Measurements from ENCODE around the gene MYOCOS. TPM values are rescaled to one million over a fixed set of nuclear protein-coding genes. Genes with fewer than 3 reads are reported as not detected.
"Not testable (repeated sequence)": the region's sequence is repeated elsewhere in the genome, so short reads cannot be mapped to it uniquely, and the experiment has no call there.

MYOCOS gene
- total RNA-seq, 1 donor = under 0.01 TPM

GRCh38 chr1:171588230-171588629 lies 33.8 kb upstream of the MYOCOS start:
- DNase-seq (ENCODE audit: low read depth) = no peak
- H3K4me3 ChIP-seq (ENCODE audit: low read depth, low read length) = no peak overlapping the region
- no peak for TF ChIP-seq CTCF (IDR thresholded peaks at IDR 0.05; ENCODE audit: insufficient read depth, low read depth, low read length)

GRCh38 chr1:171590022-171590421 lies 32.0 kb upstream of the MYOCOS start:
- TF ChIP-seq CTCF (IDR thresholded peaks at IDR 0.05; ENCODE audit: insufficient read depth, low read depth, low read length) = no peak
- DNase-seq (ENCODE audit: low read depth) = peak; percentile 37
- no peak overlapping the region for H3K4me3 ChIP-seq (ENCODE audit: low read depth, low read length)

GRCh38 chr1:171595324-171595723 lies 26.7 kb upstream of the MYOCOS start:
- no peak for TF ChIP-seq CTCF (IDR thresholded peaks at IDR 0.05; ENCODE audit: insufficient read depth, low read depth, low read length)
- peak; percentile 55 for DNase-seq (ENCODE audit: low read depth)
- H3K4me3 ChIP-seq (ENCODE audit: low read depth, low read length) = no peak overlapping the region

- no peak overlapping the region for H3K4me3 ChIP-seq (ENCODE audit: low read depth, low read length)
- no peak for TF ChIP-seq CTCF (IDR thresholded peaks at IDR 0.05; ENCODE audit: insufficient read depth, low read depth, low read length)
- DNase-seq (ENCODE audit: low read depth) = no peak
Measured at GRCh38 chr1:171596119-171596518, 25.9 kb upstream of the MYOCOS start.

- no peak for TF ChIP-seq CTCF (IDR thresholded peaks at IDR 0.05; ENCODE audit: insufficient read depth, low read depth, low read length)
- no peak for DNase-seq (ENCODE audit: low read depth)
- no peak overlapping the region for H3K4me3 ChIP-seq (ENCODE audit: low read depth, low read length)
Measured at GRCh38 chr1:171596705-171597104, 25.3 kb upstream of the MYOCOS start.

GRCh38 chr1:171597203-171597602 lies 24.8 kb upstream of the MYOCOS start:
- H3K4me3 ChIP-seq (ENCODE audit: low read depth, low read length) = no peak overlapping the region
- peak; percentile 38 for DNase-seq (ENCODE audit: low read depth)
- no peak for TF ChIP-seq CTCF (IDR thresholded peaks at IDR 0.05; ENCODE audit: insufficient read depth, low read depth, low read length)

GRCh38 chr1:171600310-171600709 lies 21.7 kb upstream of the MYOCOS start:
- H3K4me3 ChIP-seq (ENCODE audit: low read depth, low read length); DNase-seq (ENCODE audit: low read depth): not testable (repeated sequence)
